ENCODE measurements around the gene RETREG2.

GRCh38 chr2:219207134-219207883, 29.2 kb downstream of the RETREG2 start:
- TF ChIP-seq CTCF (conservative IDR thresholded peaks at IDR 0.05; ENCODE audit: low read depth in 2 of 2) (no peak), EZH2 (IDR thresholded peaks at IDR 0.05; ENCODE audit: low read depth, unreplicated experiment) (no peak), REST (IDR thresholded peaks at IDR 0.05; ENCODE audit: unreplicated experiment) (no peak)

Measured in GM23338 (cell line).